Fibroblast of lung (primary cell): ENCODE data around the gene MSI2. TPM values are rescaled to one million over a fixed set of nuclear protein-coding genes. Genes with fewer than 3 reads are reported as not detected.

Experiments used
- DNase-seq, 2 donors: peaks; one replicate each; pipeline versions ENCODE4 v3.0.0 to v3.0.0-alpha.2; 2010; ENCODE audit warnings: low read depth in 2 of 2
- H2AFZ ChIP-seq: 2 replicates; pipeline ENCODE4 v1.5.1; 2012; ENCODE audit warnings: low read length, control low read depth, inconsistent platforms
- H3K27ac ChIP-seq: 2 replicates; pipeline ENCODE4 v1.5.1; 2011; ENCODE audit warnings: low read length, control low read depth; ENCODE audit not compliant: insufficient read depth
- H3K27me3 ChIP-seq: 2 replicates; pipeline ENCODE4 v1.5.1; 2011; ENCODE audit warnings: mild to moderate bottlenecking, low read length; ENCODE audit not compliant: control insufficient read depth, insufficient read depth
- H3K36me3 ChIP-seq: 2 replicates; pipeline ENCODE4 v1.5.1; 2011; ENCODE audit warnings: low read length; ENCODE audit not compliant: control insufficient read depth, insufficient read depth
- H3K4me1 ChIP-seq: 2 replicates; pipeline ENCODE4 v1.5.1; 2011; ENCODE audit warnings: low read length; ENCODE audit not compliant: control insufficient read depth, insufficient read depth; ENCODE audit errors: extremely low read depth
- H3K4me2 ChIP-seq: 2 replicates; pipeline ENCODE4 v1.5.1; 2011; ENCODE audit warnings: low read length, control low read depth; ENCODE audit not compliant: insufficient read depth; ENCODE audit errors: extremely low read depth
- H3K4me3 ChIP-seq, 4 experiments: fragments of 200-600 bp in 1 of 4; sonication (generic) in 1 of 4; replicated peaks in 1 of 4; 2 replicates each; pipeline ENCODE4 v1.5.1; 2011 to 2016; ENCODE audit warnings: low read length in 4 of 4, low read depth in 3 of 4, mild to moderate bottlenecking in 3 of 4, control low read depth in 2 of 4, inconsistent platforms in 1 of 4, mixed read lengths in 1 of 4; ENCODE audit not compliant: insufficient read depth in 1 of 4; ENCODE audit errors: control extremely low read depth in 1 of 4
- H3K79me2 ChIP-seq: 2 replicates; pipeline ENCODE4 v1.5.1; 2012; ENCODE audit warnings: mild to moderate bottlenecking, low read length, inconsistent platforms; ENCODE audit not compliant: control insufficient read depth, insufficient read depth
- H3K9ac ChIP-seq: 2 replicates; pipeline ENCODE4 v1.5.1; 2011; ENCODE audit warnings: mild to moderate bottlenecking, low read length, control low read depth; ENCODE audit not compliant: insufficient read depth
- H3K9me3 ChIP-seq: 2 replicates; pipeline ENCODE4 v1.5.1; 2012; ENCODE audit warnings: low read depth, low read length; ENCODE audit not compliant: control insufficient read depth, insufficient read depth
- H4K20me1 ChIP-seq: 2 replicates; pipeline ENCODE4 v1.5.1; 2011; ENCODE audit warnings: low read length; ENCODE audit not compliant: control insufficient read depth, insufficient read depth; ENCODE audit errors: extremely low read depth
- EZH2 ChIP-seq: IDR thresholded peaks from 2 replicates; pipeline ENCODE4 v1.5.1; 2012; ENCODE audit warnings: low read length, control low read depth, mild to moderate bottlenecking; ENCODE audit errors: missing control alignments
- polyA plus RNA-seq, 2 donors: library from polyadenylated mRNA; depleted of rRNA in 1 of 2; stranded (reverse) in 1 of 2; unstranded in 1 of 2; fragments of >200 nt; gene quantifications; 2 replicates each; pipeline ENCODE4 v1.2.1, GENCODE V29; 2011 to 2012; ENCODE audit warnings: missing spikeins in 1 of 2
- total RNA-seq: library from RNA; depleted of rRNA; stranded (reverse); fragments of >200 nt; gene quantifications from 2 replicates; pipeline ENCODE4 v1.2.1, GENCODE V29; 2014
- TF ChIP-seq, protein P1 (sequence below), 2 donors: IDR thresholded peaks in 1 of 2; conservative IDR thresholded peaks in 1 of 2; 1 replicate in 1 of 2; 2 replicates in 1 of 2; pipeline ENCODE4 v1.5.1; 2011 to 2012; ENCODE audit warnings: low read length in 2 of 2, control low read depth in 1 of 2, inconsistent platforms in 1 of 2, low read depth in 1 of 2, mild to moderate bottlenecking in 1 of 2

MSI2 gene
- total and polyA plus RNA-seq, 2 donors (not counting 1 experiment from before 2014, with no cell fraction given): 6.8 to 14.2 TPM

DNA sequence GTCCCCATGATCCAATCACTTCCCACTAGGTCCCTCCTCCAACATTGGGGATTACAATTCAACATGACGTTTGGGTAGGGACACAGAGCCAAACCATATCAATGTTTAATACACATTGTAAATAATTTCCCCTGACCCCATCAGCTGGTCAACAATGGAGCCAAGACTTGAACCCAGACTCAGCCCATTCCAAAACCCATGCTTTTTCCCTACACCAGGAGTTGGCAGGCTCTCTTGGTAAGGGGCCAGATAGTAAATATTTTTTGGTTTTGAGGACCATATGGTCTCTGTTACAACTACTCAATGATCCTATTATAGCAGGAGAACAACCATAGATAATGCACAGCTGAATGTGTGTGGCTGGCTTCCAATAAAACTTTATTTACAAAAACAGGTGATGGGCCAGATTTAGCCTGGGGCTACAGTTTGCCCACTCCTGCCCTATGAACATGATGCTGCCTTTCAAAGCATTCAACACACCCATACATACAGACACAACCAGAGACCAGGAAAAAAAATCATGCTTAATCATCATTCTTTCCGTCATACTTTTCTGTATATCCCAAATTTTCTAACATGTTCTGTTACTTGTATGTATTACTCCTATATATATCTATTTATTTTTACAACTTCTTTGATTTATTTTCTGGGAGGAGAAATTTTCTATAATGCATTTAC lies 22.1 kb upstream of the MSI2 start:
- peak in 1 of 2 donors; percentile 37 for DNase-seq
- H3K4me3 ChIP-seq: no peak overlapping the region
- H4K20me1 ChIP-seq: no peaks in the 10 kb centered on the region

DNA sequence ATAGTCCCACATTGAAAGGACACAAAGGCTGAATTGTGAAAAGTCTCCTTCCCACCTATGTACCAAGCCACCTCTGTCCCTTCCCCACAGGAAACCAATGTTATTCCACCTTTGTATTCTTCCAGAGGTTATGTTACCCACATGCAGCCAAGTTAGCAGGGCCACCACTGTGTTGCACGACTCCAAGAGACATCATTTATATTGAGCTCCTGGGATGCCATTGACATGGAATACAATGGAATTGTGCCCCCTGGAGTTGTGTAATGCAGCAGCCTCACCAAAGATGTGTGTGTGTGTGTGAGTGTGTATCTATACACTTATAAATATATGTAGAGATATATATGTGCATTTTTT lies 21.6 kb upstream of the MSI2 start:
- TF ChIP-seq, protein P1, sequence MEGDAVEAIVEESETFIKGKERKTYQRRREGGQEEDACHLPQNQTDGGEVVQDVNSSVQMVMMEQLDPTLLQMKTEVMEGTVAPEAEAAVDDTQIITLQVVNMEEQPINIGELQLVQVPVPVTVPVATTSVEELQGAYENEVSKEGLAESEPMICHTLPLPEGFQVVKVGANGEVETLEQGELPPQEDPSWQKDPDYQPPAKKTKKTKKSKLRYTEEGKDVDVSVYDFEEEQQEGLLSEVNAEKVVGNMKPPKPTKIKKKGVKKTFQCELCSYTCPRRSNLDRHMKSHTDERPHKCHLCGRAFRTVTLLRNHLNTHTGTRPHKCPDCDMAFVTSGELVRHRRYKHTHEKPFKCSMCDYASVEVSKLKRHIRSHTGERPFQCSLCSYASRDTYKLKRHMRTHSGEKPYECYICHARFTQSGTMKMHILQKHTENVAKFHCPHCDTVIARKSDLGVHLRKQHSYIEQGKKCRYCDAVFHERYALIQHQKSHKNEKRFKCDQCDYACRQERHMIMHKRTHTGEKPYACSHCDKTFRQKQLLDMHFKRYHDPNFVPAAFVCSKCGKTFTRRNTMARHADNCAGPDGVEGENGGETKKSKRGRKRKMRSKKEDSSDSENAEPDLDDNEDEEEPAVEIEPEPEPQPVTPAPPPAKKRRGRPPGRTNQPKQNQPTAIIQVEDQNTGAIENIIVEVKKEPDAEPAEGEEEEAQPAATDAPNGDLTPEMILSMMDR (conservative IDR thresholded peaks at IDR 0.05 in 1 of 2, IDR thresholded peaks at IDR 0.05 in 1 of 2; ENCODE audit: low read depth in 1 of 2, low read length in 2 of 2): no peak
- no peak for TF ChIP-seq EZH2
- no peaks in the 10 kb centered on the region for H3K9me3 ChIP-seq
- no peaks in the 10 kb centered on the region for H3K36me3 ChIP-seq
- H4K20me1 ChIP-seq: no peaks in the 10 kb centered on the region
- no peaks in the 10 kb centered on the region for H3K4me1 ChIP-seq
- no peak overlapping the region for H3K9ac ChIP-seq
- H3K79me2 ChIP-seq: no peaks in the 10 kb centered on the region
- no peak overlapping the region for H3K4me3 ChIP-seq
- H2AFZ ChIP-seq: no peak overlapping the region
- H3K27ac ChIP-seq: no peak overlapping the region
- H3K27me3 ChIP-seq: no peaks in the 10 kb centered on the region
- no peak for DNase-seq
- H3K4me2 ChIP-seq: no peak overlapping the region

More for the DNA sequence above, 22.1 kb upstream of the MSI2 start:
- Histone ChIP-seq H2AFZ (no peak overlapping the region), H3K4me1 (no peaks in the 10 kb centered on the region), H3K9ac (no peak overlapping the region), H3K79me2 (no peaks in the 10 kb centered on the region), H3K4me2 (no peak overlapping the region), H3K27me3 (no peaks in the 10 kb centered on the region), H3K9me3 (no peaks in the 10 kb centered on the region), H3K27ac (no peak overlapping the region), H3K36me3 (no peaks in the 10 kb centered on the region)
- no peak for TF ChIP-seq EZH2
- TF ChIP-seq, protein P1 (conservative IDR thresholded peaks at IDR 0.05 in 1 of 2, IDR thresholded peaks at IDR 0.05 in 1 of 2; ENCODE audit: low read depth in 1 of 2, low read length in 2 of 2): no peak

DNA sequence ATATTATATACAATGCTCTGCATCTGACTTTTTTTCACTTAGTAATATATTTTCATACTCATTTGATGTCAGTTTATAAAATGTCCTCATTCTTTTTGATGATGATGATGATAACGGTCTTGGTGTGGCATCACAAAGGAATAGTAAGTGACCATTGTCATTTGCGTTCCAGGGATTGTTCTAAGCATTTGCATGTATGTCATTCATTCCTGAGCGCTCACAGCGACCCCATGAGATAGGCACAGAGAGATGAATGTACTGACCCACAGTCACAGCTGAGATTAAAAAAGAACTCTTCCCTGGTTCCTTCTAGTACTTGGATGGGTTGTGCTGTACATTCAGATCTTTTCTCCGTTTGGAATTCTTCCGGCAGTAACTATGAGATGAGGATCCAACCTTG lies 21.2 kb upstream of the MSI2 start:
- no peak overlapping the region for H3K9ac ChIP-seq
- TF ChIP-seq, protein P1 (conservative IDR thresholded peaks at IDR 0.05 in 1 of 2, IDR thresholded peaks at IDR 0.05 in 1 of 2; ENCODE audit: low read depth in 1 of 2, low read length in 2 of 2): no peak
- TF ChIP-seq EZH2: no peak
- DNase-seq: no peak
- no peaks in the 10 kb centered on the region for H3K27me3 ChIP-seq
- H3K4me1 ChIP-seq: no peaks in the 10 kb centered on the region
- H3K36me3 ChIP-seq: no peaks in the 10 kb centered on the region
- no peak overlapping the region for H3K4me3 ChIP-seq
- H3K27ac ChIP-seq: no peak overlapping the region
- no peaks in the 10 kb centered on the region for H3K9me3 ChIP-seq
- no peak overlapping the region for H3K4me2 ChIP-seq
- H2AFZ ChIP-seq: no peak overlapping the region
- H4K20me1 ChIP-seq: no peaks in the 10 kb centered on the region
- no peaks in the 10 kb centered on the region for H3K79me2 ChIP-seq
